ENCODE results near the gene SLC45A1. TPM values are rescaled to one million over a fixed set of nuclear protein-coding genes. Genes with fewer than 3 reads are reported as not detected.
"Not testable (repeated sequence)": the region's sequence is repeated elsewhere in the genome, so short reads cannot be mapped to it uniquely, and the experiment has no call there.

The SLC45A1 gene
- total and polyA plus RNA-seq, 2 donors (not counting 1 experiment from before 2014, with no cell fraction given), result 0.54 to 0.64 TPM

GRCh38 chr1:8276932-8277331 is 41.0 kb upstream of the SLC45A1 start:
- CTCF ChIA-PET, result no interaction called here
- Histone ChIP-seq H3K4me3 (ENCODE audit: control extremely low read depth in 1 of 5, extremely low read depth in 1 of 5, insufficient read depth in 1 of 5, low read depth in 2 of 5, low read length in 4 of 5) (no peak overlapping the region), H3K27ac (ENCODE audit: low read length in 2 of 2) (no peak overlapping the region), H3K9me3 (ENCODE audit: control extremely low read depth in 1 of 3, control insufficient read depth in 2 of 3, insufficient read depth in 1 of 3, low read length in 2 of 3) (peaks cover 0 to 5% (median 0%) of the 10 kb centered on the region in 3 donors), H4K20me1 (ENCODE audit: control insufficient read depth, insufficient read depth, low read length, poor library complexity, severe bottlenecking) (no peaks in the 10 kb centered on the region), H3K9ac (ENCODE audit: low read length) (no peak overlapping the region), H2AFZ (ENCODE audit: insufficient read depth, low read depth, low read length, poor library complexity, severe bottlenecking) (no peak overlapping the region), H3K36me3 (replicated peaks in 1 of 2; ENCODE audit: control extremely low read depth in 1 of 2, control insufficient read depth in 1 of 2, extremely low read depth in 1 of 2, insufficient read depth in 2 of 2, low read length in 1 of 2) (no peaks in the 10 kb centered on the region), H3K4me2 (replicated peaks; ENCODE audit: low read depth, low read length, poor library complexity, severe bottlenecking) (no peak overlapping the region), H3K27me3 (replicated peaks in 1 of 4; ENCODE audit: control extremely low read depth in 1 of 4, control insufficient read depth in 3 of 4, insufficient read depth in 4 of 4, low read length in 3 of 4) (peaks cover 0 to 7% (median 1%) of the 10 kb centered on the region in 4 experiments), H3K79me2 (ENCODE audit: control insufficient read depth, insufficient read depth, low read length) (no peaks in the 10 kb centered on the region), H3K4me1 (ENCODE audit: control insufficient read depth in 2 of 2, insufficient read depth in 2 of 2, low read length in 2 of 2) (no peaks in the 10 kb centered on the region)
- 91% methylated on average over 3 of the region's 4 CpGs for WGBS (ENCODE audit: insufficient coverage)
- Mint-ChIP-seq H3K4me3 (no peak overlapping the region), H3K4me1 (no peaks in the 10 kb centered on the region), H3K27ac (no peak overlapping the region), H3K27me3 (peaks cover 19% of the 10 kb centered on the region), H3K9me3 (ENCODE audit: insufficient read depth) (no peaks in the 10 kb centered on the region)
- ATAC-seq (ENCODE audit: low read depth), result no peak
- DNase-seq, result no peak
- no peak for TF ChIP-seq CTCF (IDR thresholded peaks at IDR 0.05)
- no peak for TF ChIP-seq EZH2 (IDR thresholded peaks at IDR 0.05; ENCODE audit: borderline replicate concordance, insufficient read depth, low read depth, low read length, poor library complexity, severe bottlenecking)
- intact Hi-C loops (cut with micrococcal nuclease), result no loop called here
- POLR2A ChIA-PET, result no interaction called here

GRCh38 chr1:8278677-8279076 is 39.2 kb upstream of the SLC45A1 start:
- H3K9me3 Mint-ChIP-seq (ENCODE audit: insufficient read depth); POLR2A ChIA-PET; H3K4me3 ChIP-seq (ENCODE audit: control extremely low read depth in 1 of 5, extremely low read depth in 1 of 5, insufficient read depth in 1 of 5, low read depth in 2 of 5, low read length in 4 of 5); H3K27ac ChIP-seq (ENCODE audit: low read length in 2 of 2); H3K4me1 ChIP-seq (ENCODE audit: control insufficient read depth in 2 of 2, insufficient read depth in 2 of 2, low read length in 2 of 2); H3K27ac Mint-ChIP-seq; H3K4me2 ChIP-seq (replicated peaks; ENCODE audit: low read depth, low read length, poor library complexity, severe bottlenecking); H3K27me3 ChIP-seq (replicated peaks in 1 of 4; ENCODE audit: control extremely low read depth in 1 of 4, control insufficient read depth in 3 of 4, insufficient read depth in 4 of 4, low read length in 3 of 4); intact Hi-C loops (cut with micrococcal nuclease); DNase-seq; H3K9ac ChIP-seq (ENCODE audit: low read length); H3K79me2 ChIP-seq (ENCODE audit: control insufficient read depth, insufficient read depth, low read length); H2AFZ ChIP-seq (ENCODE audit: insufficient read depth, low read depth, low read length, poor library complexity, severe bottlenecking); H3K9me3 ChIP-seq (ENCODE audit: control extremely low read depth in 1 of 3, control insufficient read depth in 2 of 3, insufficient read depth in 1 of 3, low read length in 2 of 3); H3K4me3 Mint-ChIP-seq; H3K36me3 ChIP-seq (replicated peaks in 1 of 2; ENCODE audit: control extremely low read depth in 1 of 2, control insufficient read depth in 1 of 2, extremely low read depth in 1 of 2, insufficient read depth in 2 of 2, low read length in 1 of 2); H4K20me1 ChIP-seq (ENCODE audit: control insufficient read depth, insufficient read depth, low read length, poor library complexity, severe bottlenecking); ATAC-seq (ENCODE audit: low read depth): not testable (repeated sequence)
- Mint-ChIP-seq H3K4me1 (peaks cover 16% of the 10 kb centered on the region), H3K27me3 (peaks cover 26% of the 10 kb centered on the region)
- 93% methylated on average over 7 of the region's 8 CpGs for whole genome bisulfite sequencing (ENCODE audit: insufficient coverage)
- CTCF ChIA-PET, result interaction anchor here (0.6 kb wide), 1 partner anchor 300 kb away, joined by 3 read pairs; no protein-coding TSS in a partner anchor
